ENCODE results near the gene TLE2.

The TLE2 gene

DNA sequence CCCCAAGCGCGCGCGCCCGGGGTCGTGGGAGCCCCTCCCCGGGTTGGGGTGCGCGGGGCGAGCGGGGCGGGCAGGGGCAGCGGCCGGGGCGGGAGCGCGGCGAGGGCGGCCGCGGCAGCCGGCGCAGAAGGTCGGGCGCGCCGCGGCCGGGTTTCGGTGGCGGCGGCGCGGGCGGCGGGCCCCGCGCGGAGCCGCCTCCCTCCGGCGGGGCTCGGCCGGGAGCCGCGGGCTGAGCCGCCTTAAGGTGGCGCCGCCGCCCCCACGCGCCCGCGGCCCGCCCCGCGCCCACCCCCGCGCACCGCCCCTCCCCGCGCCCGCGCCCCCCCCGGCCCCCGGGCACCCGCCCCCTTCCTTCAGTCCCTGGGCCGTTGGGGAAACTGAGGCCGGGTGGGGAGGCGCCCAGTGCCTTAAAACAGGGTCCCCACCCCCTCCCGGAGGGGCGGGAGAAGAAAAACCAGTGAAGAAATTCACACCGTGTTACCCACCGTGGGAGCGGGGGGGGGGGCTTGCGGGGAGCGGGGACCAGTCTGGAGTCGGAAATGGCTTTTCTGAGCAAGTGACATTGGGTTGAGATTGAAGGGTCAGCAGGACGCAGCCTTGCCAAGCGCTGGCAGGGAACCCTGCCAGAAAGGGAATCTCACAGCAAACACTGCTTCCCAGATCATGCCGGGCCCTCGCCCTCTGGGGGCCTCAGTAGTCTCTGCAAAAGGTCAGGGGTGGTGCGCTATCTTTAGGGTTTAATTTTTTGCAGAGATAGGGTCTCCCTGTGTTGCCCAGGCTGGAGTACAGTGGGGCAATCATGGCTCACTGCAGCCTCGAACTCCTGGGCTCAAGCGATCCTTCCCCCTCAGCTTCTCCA is at the start of gene TLE2:
Gene TLE2 (minus strand): TSS at position 216 of the 859 bp plus-strand sequence. CDS start 376 bp downstream, outside the sequence.
- no peak for DNase-seq (ENCODE audit: extremely low spot score, insufficient read length, low read depth)
- FAIRE-seq = no peak

- FAIRE-seq (peak; percentile 72), DNase-seq (ENCODE audit: extremely low spot score, insufficient read length, low read depth) (no peak)
Measured at GRCh38 chr19:3075605-3076431, 46.7 kb upstream of the TLE2 start.

- FAIRE-seq = no peak
- DNase-seq (ENCODE audit: extremely low spot score, insufficient read length, low read depth) = no peak
Measured at GRCh38 chr19:3073931-3074595, 45.0 kb upstream of the TLE2 start.

GRCh38 chr19:3073159-3073563 is 44.1 kb upstream of the TLE2 start:
- no peak for DNase-seq (ENCODE audit: extremely low spot score, insufficient read length, low read depth)
- FAIRE-seq = no peak

DNA sequence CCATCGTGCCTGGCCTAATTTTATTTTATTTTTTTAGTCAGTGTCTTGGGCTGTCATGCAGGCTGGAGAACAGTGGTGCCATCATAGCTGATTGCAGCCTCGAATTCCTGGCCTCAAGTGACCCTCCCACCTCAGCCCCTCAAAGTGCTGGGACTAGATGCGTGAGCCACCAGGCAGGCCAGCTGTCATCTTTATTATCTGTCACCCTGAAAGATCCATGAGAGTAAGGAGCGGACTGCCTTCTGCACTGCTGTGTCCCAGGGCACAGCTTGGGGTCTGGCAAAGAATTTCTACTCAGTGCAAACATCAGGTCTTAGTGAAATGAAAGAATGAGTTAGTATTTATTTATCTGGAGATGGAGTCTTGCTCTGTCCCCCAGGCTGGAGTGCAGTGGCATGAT is 42.7 kb upstream of the TLE2 start:
- FAIRE-seq (no peak), DNase-seq (ENCODE audit: extremely low spot score, insufficient read length, low read depth) (no peak)

DNA sequence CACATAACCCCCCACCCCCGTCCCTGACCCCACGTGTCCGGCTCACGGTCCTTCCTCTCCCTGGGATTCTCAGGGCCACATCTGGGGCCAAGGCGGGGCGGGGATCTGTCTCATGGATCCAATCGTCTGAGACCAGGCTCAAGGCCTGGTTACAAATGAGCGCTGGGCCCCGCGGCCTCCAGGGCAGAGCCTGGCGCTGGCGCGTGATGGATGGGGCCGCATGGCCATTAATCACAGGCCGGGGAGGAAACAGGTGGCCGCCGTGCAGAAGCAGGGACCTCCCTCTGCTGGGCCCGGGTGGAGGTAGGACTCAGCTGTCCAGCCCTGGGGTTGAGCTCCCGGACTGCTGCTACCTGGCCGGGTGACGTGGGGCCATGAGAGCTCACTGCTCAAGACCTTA is 39.0 kb upstream of the TLE2 start:
- FAIRE-seq (no peak), DNase-seq (ENCODE audit: extremely low spot score, insufficient read length, low read depth) (no peak)

DNA sequence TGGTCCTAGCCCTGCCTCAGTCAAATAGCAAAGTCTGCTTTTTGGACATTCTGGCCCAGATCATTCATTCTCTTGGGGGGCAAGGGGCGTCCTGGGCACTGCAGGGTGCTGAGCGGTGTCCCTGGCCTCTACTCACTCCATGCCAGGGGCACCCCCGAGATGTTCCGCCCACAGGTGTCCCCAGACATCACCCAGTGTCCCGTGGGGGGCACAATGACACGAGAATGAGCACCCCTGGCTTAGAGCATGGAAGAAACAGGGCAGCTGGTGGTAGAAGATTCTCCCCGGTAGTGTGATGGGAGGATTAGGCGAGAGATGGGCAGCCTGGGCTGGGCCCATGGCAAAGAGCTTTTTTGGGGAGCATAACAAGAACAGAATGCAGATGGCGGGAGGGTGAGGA is 38.5 kb upstream of the TLE2 start:
- FAIRE-seq (no peak), DNase-seq (ENCODE audit: extremely low spot score, insufficient read length, low read depth) (no peak)

DNA sequence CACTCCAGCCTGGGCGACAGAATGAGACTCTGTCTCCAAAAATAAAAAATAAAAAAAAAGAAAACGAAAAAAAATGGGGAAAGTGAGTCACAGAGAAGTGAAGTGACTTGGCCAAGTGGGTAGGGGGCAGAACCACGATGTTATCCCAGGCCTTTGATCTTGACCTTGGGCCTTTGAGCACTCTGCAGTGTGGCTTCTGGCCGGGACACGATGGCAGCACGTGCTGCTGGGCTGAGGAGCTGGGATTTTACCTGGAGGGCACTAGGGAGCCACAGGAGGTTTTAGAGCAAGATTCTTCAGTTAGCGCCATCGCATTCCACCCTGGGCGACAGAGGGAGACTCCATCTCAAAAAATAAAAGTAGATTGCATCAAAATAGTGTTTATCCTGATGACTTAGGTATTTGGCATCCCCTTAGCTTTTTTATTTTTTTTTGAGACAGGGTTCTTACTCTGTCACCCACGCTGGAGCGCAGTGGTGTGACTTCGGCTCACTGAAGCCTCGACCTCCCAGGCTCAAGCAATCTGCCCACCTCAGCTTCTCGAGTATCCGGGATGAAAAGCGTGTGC is 37.5 kb upstream of the TLE2 start:
- FAIRE-seq = no peak
- no peak for DNase-seq (ENCODE audit: extremely low spot score, insufficient read length, low read depth)

GRCh38 chr19:3065675-3066357 is 36.7 kb upstream of the TLE2 start:
- FAIRE-seq (peak; percentile 96), DNase-seq (ENCODE audit: extremely low spot score, insufficient read length, low read depth) (no peak)

GRCh38 chr19:3064011-3064330 is 34.9 kb upstream of the TLE2 start:
- FAIRE-seq = no peak
- no peak for DNase-seq (ENCODE audit: extremely low spot score, insufficient read length, low read depth)

- FAIRE-seq = no peak
- no peak for DNase-seq (ENCODE audit: extremely low spot score, insufficient read length, low read depth)
Measured at GRCh38 chr19:3062165-3063105, 33.4 kb upstream of the TLE2 start, which contains the start of gene TLE5. TLE5 (minus strand) TSS chr19:3062495; CDS start chr19:3062200, 295 bp downstream.

DNA sequence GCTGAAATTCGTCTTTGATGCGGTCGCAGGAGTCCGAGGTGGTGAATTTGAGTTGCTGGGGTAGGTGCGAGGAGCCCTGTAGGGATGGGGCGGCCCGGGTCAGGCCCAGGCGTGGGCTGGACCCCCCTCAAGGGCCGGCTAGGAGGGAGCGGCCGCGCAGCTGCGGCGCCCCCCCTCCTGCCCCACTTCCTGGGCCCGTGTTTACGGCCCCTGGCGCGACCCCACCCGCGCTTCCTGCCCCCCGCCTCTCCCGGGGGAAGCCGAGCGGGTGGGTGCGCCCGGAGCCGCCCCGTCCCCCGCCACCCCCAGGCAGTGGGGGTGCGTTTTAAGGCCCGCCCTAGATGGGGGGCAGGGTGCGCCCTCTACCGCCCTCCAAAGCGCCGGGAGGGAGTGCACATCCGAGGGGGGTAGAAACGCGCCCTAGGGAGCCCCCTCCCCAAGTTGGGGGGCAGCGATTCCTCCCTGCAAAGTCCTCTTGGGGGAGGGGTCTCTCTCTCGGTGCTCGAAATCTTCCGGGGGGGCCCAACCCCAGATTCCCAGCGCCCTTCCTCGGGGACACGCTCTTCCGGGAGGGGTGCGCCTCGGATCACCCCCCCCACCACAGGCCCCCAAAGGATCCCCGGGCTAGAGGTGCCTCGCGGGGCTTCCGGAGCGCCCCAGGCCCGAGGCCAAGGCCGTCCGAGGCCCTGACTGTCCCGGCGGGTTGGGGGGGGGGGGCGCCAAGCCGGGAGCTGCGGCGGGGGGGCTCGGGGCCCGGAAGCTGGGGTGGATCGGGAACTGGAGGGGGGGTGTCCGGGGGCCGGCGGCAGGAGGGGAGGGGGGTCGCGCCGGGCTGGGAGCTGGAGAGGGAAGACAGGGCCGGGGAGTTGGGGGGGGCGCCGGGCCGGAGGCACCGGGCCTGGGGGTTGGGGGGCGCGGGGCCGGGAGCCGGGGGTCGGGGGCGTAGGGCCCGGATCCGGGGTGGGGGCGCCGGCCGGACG is 32.4 kb upstream of the TLE2 start:
- peak; percentile 39 for FAIRE-seq

DNA sequence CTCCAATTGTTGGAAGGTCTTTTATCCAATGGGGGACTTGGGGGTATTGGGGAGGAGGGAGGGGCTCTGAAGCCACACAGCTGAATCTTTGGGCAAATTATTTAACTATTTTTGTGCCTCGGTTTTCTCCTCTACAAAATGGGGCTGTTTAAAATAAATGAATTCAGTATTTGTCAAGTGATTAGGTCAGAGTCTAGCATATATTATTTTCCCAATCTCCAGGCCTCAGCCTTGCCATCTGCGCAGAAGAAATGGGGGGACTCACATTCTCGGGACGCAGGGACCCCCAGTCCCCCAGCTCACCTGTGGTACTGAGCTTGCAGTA is 31.7 kb upstream of the TLE2 start:
- DNase-seq (ENCODE audit: extremely low spot score, insufficient read length, low read depth) (no peak), FAIRE-seq (peak; percentile 60)

More for the DNA sequence above, 32.4 kb upstream of the TLE2 start:
- DNase-seq (ENCODE audit: extremely low spot score, insufficient read length, low read depth) = no peak

DNA sequence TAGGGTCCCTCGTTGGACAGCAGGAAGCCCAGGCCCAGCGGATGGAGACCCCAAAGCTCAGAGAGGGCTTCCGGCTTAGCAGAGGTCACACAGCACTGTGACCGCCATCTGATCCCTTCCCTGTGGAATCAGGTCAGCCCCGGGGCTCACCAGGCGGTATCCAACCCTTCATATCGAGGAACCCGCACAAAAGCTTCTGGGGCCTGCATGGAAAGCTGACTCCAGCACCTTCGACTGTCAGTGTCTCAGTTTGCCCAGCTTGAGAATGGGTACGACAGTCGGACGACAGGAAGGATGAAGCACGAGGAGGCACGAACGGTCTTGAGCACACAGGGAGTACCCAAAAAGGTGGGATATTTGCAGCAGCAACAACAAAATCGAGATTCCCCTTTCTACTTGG is 30.6 kb upstream of the TLE2 start:
- DNase-seq (ENCODE audit: extremely low spot score, insufficient read length, low read depth) (no peak), FAIRE-seq (no peak)

DNA sequence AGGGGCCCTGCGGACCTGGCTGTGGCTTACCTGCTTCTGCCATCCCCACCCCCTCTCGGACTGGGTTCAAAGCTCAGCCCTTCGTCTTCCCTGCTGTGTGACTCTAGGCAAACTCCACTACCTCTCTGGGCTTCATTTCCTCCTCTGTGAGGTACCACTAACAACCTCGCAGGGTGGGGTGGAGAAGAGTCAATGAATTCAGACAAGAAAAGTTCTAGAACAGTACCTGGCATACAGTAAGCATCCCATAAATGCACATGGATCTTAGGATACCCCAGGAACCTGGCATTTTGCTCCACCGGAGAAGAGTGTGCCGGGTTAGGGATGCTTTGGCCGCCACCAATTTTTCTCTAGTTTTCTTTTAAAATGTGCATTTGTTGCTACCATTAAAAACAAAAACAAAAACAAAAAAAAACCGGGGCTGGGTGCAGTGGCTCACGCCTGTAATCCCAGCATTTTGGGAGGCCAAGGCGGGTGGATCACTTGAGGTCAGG is 29.8 kb upstream of the TLE2 start:
- no peak for FAIRE-seq
- DNase-seq (ENCODE audit: extremely low spot score, insufficient read length, low read depth) = no peak

DNA sequence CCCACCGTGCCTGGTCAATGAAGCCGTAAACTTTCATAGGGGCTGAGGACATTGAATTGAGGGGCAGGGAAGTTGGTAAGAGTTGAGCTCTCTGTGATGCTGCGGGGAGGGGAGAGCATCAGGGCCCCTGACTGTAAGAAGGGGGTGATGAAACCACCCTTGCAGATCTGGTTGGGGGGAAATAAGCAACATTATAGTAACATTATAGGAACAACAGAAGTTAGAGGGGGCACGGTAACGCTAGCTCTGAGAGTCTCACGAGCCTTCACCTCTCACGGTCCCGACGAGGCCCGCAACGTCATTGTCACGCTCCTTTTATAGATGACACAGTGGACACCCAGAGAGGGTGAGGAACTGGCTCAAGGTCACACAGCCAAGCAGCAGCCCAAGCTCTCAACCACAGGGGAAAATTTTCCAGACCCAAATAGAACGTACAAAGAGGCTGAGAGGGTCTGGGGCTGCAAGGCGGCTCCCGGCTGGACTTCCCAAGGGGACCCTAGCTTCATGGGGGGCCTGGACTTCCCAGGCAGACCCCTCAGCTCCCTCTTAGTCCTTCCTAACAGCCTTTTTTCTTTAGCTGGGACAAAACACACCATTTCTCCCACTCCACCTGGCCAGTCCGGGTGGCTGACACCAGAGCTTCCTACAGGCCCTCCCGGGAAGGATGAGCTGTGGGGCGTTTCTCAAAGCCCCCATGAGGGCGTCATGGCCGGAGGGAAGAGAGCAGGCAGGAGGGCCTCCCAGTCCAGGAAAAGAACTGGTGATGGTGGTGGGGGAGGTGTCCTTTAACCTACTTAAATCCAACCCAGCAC is 29.1 kb upstream of the TLE2 start:
- no peak for DNase-seq (ENCODE audit: extremely low spot score, insufficient read length, low read depth)
- no peak for FAIRE-seq

DNA sequence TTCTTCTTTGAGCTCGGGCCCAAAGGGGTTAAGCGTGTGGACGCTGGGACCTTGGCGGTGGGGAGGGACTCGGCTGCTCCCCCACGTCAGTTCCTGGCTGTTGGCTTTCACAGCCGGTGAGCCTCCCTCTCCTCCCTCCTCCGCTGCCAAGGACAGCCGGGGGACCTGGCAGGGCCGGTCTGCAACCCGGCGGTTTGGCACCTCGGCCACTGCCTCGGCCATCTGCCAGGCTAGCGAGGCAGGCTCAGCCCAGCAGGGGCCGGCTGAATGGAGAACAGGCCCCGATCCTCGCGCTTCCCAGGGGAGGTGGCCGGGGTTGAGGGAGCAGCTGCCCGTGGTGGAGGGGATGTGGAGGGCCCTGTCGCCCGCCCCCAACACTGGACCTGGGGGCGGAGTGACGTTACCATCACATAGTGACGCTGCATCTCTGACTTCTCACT is 28.2 kb upstream of the TLE2 start:
- no peak for DNase-seq (ENCODE audit: extremely low spot score, insufficient read length, low read depth)
- no peak for FAIRE-seq

Measured in GM18507 (cell line).